ENCODE measurements around the gene SS18L1.
A peak's percentile ranks its signal among the peaks of the same experiment; 100 is the strongest.
"Not testable (repeated sequence)": the region's sequence is repeated elsewhere in the genome, so short reads cannot be mapped to it uniquely, and the experiment has no call there.

Gene SS18L1, protein sequence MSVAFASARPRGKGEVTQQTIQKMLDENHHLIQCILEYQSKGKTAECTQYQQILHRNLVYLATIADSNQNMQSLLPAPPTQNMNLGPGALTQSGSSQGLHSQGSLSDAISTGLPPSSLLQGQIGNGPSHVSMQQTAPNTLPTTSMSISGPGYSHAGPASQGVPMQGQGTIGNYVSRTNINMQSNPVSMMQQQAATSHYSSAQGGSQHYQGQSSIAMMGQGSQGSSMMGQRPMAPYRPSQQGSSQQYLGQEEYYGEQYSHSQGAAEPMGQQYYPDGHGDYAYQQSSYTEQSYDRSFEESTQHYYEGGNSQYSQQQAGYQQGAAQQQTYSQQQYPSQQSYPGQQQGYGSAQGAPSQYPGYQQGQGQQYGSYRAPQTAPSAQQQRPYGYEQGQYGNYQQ

DNA sequence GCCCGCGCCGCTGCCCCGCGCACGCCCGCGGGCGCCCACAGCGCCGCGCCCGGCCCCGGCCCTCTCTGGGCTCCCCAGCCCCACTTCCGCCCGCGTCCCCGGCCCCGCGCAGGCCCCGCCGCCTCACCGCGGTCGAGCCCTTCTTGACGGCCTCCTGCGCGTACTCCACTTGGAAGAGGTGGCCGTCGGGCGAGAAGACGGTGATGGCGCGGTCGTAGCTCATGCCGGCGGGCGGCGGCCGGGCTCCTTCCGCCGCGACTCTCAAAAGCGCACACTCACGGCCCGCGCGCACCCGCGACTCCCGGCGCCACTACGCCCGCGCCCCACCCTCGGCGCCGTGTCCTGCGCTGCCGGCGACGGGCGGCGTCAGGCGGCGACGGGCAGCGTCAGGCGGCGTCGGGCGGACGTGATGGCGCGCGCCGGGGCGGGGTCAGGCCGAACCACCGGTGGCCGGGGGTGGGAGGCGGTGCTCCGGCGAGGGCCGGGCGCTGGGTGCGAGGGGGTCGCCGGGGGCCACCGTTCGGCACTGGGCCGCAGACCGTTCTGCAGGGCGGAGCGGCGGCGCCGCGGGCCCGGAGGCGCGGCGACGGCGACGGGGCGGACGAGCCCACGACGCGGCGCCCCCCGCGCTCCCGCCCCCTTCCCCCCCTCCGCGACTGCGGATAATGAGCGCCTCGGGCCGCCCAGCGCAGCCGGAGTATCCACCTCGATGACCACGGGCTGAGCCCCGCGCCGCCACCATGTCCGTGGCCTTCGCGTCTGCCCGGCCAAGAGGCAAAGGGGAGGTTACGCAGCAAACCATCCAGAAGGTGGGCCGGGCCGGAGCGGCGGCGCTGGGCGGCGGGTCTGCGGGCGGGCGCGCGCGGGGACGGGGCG, at the start of gene SS18L1, which contains the start of gene PSMA7:
Gene SS18L1, plus strand, starts transcription at position 689 of the 876 bp plus-strand sequence. Its CDS starts 52 bp downstream, at position 741.
Gene PSMA7, minus strand, starts transcription at position 314 of the 876 bp plus-strand sequence. Its CDS starts 91 bp downstream, at position 223.
- peak; percentile 88 for DNase-seq

DNA sequence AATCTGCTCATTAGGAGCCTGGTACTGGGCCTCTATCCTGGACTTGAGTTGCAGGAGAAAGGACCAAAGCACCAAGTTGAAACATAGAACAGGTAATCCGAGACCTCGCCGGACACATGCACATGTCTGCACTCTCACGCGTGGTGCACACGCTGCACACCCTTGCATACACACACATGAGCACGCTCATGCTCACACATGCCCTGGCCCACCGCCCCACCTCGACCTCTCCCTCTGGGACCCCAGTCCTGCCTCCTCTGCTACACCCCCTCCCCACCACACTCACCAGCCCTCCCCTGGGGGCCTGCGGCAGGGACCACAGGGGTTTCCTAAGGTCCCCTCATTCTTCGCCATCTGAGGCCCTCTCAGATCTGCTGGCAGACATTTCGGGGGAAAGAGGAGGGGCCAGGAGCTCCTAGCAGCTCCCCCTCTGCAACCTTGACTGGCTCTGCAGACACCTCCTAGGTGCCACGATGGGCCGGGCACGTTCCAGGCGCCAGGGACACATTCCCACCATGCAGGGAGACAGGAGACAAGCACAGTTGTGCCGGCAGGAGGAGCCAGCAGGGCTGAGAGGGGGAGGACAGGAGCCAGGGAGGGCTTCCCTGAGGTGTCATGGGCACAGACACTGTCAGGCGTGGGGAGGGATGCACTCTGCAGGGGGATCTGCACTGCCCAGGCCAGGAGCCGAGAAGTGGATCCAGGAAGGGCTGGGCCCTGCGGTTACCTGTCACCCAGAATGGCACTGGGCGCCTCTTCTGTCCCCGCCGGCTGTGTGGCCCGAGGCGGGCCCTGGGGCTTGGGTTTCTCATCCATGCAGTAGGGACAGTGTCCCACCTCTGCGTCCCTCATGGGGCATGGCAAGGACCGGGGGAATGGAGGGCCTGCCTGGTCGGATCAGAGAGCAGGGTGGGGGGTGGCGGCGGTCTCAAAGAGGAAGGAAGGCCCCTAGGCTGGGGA, 46.9 kb upstream of the SS18L1 start:
- no peak for DNase-seq

DNA sequence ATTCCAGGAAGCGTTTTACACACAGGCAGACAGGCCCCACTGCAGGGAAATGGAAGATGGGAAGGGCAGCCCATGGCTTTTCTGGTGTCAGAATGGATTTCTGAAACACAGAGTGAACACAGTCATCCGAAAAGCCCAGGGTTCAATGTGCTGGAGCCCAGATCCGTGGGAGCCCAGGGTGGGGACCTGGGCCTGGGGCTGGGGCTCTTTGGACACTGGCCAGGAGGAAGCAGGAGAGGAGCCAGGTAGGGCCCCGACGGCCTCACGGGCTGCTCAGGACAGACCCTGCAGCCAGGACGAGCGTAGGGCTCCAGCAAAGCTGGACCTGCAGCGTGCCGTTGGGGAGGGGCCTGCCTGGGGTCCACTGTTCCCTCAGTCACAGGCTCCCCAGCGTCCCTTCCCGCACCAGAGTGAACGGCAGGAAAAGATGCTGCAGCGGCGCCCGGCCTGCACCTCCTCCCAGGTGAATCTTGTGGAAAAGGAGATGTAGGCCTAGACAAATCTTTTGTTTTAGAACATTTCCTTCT, 45.6 kb upstream of the SS18L1 start:
- no peak for DNase-seq

DNA sequence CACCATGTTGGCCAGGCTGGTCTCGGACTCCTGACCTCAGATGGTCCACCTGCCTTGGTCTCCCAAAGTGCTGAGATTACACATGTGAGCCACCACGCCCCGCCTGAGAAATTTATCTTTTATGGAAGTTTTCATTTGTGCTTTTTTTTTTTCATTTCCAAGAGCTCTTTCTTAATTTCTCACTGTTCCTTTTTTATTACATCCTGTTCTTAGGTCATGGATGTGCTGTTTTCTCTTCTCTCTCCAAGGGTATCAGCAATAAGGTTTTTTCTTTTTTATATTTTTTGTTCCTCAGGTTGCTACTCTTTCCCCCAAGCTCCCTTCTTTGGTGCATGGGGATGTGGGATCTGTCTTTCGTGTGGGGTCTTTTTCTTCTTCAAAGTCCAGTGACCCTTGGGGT, 42.5 kb upstream of the SS18L1 start:
- no peak for DNase-seq

DNA sequence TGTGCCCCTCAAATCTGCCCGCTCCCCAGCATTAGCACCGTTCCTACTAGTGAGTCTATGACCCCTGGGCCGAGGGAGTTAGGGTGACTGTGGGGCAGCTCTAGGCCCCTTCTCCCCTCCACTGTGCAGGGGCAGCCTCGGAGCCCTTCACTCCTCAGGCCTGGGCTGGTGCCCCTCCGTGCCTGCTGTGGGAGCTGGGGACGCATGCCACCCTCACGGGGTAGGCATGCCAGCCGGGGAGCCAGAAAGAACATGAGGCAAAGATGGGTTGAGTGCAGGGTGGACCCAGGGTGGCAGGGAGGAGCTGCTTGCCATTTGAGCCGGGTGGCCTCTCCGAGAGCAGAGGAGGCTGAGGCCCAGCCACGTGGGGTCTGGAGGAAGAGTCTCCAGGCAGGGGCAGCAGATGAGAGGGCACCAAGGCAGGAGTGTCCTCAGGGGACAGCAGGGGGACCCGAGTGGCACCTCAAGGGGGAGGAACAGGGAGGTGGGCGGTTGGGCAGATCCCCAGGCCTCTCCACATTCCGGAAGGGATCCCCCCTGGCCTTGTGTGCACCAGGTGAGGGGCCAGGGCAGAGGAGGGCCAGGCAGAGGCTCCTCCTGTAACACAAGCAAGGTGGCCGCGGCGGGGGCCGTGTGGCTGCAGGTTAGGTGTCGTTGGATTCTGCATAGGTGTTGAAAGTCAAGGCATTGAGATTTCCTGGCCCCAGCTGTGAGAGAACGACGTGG, 39.9 kb upstream of the SS18L1 start:
- no peak for DNase-seq

DNA sequence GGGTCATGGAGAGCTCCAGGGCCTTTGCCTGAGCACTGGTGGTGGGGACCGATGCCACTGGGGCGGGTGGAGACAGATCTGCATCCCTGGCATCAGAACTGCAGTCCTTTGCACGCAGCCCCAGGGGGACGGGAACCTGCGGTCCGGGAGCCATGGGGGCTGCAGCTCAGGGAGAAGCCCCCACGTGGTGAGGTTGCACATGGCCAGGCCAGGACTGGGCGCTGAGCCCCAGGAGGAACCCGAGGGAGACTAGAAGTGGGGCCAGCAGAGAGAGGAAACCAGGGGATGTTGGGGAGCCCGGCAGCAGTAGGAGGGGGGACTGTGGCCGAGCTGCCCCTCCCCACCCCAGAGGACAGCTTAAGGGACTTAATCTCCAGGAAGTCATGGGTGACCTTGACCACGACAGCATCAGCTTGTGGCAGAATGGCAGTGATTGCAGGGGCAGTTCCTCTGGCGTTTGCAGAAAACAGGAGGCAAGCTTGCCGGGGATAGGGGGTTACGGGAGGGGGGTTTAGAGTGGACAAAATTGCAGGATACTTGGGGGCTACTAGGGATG, 39.3 kb upstream of the SS18L1 start:
- no peak for DNase-seq

DNA sequence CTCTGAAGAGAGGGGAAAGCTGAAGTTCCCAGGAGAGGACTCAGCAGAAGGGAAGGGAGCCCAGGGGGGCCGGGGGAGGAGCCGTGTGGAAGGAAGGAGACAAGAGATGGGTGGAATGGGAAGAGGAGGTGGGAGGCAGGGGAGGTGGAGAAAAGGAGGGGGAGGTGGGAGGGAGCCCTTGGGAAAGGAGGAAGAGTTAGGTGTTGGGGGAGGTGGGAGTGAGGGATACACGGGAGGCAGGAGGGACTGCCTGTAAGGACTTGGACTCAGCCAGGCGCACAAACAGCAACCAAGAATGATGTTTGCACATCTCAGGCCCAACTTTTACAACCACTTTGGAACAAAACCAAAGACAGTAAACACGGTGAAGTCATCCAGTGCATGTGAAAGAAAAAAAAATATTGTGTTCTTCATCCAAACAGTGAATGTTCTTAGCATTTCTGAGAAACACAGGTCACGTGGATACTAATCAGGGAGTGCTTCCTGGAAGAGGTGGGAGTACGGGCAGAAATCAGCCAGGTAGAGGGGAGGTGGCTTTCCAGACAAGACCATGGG, 38.7 kb upstream of the SS18L1 start:
- no peak for DNase-seq

DNA sequence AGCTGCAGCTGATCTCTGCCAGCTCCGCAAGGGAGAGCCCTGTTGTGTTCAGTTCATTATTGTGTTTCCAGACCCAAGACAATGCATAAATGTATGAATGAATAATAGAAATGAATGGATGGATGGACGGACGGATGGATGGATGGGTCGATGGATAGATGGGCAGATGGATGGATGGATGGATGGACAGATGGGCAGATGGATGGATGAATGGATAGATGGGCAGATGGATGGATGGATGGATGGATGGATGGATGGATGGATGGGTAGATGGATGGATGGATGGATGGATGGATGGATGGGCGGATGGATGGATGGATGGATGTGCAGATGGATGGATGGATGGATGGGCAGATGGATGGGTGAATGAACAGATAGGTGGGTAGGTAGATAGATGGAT, 38.0 kb upstream of the SS18L1 start:
- no peak for DNase-seq

DNA sequence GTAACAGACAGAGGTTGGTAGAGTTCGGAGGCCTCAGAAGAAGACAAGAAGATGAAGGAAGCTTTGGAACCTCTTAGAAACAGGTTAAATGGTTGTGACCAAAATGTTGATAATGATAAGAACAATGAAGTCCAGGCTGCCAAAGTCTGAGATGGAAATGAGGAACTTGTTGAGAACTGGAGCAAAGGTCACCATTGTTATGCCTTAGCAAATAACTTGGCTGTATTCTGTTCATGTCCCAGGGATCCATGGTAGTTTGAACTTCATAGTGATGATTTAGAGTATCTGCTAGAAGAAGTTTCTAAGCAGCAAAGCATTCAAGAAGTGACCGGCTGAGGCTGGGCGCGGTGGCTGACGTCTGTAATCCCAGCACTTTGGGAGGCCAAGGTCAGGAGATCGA, 32.4 kb upstream of the SS18L1 start:
- DNase-seq = no peak

DNA sequence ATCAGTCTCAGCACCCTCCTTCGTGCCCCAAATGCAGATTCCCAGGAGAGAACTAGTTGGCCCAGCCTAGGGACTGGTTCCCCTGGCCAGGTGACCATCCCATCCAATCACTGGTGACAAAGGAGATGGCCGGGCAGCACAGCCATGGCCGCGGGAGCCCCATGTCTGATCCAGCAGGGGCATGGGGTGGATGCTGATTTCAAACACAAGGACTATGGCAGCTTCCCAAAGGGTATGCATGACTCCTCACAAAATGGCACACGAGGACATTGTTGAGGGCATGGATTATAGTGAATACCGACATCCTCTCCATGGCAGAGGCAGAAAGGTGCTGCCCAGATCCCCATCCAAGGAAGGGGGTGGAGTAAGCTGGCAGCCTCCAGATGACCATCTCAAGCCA, 31.2 kb upstream of the SS18L1 start:
- no peak for DNase-seq

DNA sequence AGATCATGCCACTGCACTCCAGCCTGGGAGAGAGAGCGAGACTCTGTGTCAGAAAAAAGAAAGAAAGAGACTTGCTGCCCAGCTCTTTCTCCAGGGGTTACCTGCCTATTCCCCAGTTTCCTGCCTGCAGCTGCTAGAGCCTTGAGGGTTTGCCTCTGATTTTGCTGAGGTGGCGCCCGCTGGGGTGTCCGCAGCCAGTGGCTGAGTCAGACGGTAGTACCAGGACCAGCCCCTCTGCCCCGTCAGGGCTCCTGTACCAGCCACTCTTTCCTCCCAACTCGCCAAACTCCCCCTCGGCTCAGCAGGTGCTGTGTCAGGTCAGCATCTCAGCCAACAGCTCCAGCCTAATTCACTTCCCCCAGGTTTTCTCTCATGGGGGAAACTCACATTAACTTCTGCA, 28.7 kb upstream of the SS18L1 start:
- DNase-seq = no peak

DNA sequence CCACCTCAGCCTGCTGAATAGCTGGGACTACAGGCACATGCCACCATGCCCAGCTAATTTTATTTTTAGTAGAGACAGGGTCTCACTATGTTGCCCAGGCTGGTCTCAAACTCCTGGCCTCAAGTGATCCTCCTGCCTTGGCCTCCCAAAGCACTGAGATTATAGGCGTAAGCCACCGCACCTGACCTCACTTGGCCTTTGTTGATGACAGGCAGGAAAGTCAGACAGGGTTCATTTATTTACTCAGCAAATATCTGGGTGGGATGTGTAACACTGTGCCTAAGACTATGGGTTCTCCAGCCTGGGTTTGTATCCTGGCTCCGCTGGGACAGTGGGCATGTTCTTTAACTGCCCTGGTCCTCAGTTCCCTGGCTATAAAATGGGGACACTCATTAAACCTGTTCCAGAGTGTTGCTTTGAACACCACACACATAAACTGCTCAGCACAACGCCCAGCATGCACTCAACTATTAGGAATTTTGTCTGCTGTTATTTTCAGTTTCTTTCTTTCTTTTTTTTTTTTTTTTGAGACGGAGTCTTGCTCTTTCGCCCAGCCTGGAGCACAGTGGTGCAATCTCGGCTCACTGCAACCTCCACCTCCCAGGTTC, 27.7 kb upstream of the SS18L1 start:
- DNase-seq = not testable (repeated sequence)

DNA sequence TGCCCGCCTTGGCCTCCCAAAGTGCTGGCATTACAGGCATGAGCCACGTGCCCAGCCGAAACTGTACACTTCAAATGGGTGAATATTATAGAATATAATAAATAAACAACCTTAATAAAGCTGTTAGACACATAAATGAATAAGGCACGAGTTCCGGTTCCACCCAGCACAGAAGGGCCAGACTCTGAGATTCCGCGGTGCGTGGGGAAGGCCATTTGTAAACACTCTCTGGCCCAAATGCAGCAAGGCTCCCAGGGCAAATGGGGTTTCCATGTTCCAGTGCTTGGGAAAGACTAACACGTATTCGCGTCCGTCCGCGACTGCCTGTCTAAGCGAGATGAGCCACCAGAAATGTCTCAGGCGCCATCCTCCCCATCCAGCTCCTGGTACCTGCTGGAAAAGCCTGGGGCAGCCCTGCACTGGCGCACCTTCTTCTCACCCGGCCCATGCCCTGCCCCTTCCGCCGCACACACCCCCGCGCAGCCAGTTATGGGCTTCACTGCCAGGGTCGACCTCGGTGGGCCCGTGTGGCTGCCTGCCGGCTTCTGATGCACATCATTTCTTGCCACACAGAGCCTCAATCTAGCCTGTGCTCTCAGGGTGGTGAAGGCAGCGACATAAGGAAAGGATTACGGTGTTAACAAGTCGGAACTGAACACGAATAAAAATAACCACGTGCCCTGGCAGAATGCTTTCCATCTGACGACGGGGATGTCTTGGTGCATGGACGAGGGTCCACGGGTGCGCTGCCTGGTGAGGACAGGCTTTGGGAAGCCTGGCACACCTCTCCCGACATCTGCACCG, 26.8 kb upstream of the SS18L1 start:
- no peak for DNase-seq

DNA sequence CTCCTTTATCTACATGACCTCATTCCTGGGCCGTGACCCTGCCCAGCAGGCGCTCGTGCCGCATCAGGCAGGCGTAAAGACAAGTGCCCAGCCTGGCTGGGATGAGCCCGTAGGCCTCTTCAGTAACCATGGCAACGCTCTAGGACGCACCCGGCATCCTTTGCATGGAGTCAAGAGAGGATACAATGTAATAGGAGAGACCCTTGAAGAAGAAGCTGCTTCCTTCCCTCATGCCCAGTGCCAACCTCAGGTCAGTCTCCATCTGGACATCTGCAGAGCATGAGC, 26.3 kb upstream of the SS18L1 start:
- DNase-seq = no peak

DNA sequence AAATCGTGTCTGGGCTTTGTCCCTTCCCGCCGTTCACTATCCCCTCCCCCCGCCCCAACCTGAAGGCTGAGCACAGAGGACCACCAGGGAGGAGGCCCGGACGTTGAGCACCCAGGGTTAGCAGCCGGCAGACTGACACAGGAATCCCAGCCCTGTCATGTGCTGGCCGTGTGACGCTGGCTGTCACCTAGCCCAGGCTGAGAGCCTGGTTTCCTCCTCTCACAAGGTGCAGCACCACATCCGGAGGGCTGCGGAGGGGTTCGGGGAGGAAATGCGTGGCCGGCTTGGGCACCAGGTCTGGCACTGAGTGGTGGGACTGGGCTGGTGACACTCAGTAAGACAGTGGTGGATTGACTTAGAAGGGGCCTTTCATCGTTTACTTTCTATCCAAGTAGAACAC, 25.9 kb upstream of the SS18L1 start:
- peak; percentile 63 for DNase-seq

DNA sequence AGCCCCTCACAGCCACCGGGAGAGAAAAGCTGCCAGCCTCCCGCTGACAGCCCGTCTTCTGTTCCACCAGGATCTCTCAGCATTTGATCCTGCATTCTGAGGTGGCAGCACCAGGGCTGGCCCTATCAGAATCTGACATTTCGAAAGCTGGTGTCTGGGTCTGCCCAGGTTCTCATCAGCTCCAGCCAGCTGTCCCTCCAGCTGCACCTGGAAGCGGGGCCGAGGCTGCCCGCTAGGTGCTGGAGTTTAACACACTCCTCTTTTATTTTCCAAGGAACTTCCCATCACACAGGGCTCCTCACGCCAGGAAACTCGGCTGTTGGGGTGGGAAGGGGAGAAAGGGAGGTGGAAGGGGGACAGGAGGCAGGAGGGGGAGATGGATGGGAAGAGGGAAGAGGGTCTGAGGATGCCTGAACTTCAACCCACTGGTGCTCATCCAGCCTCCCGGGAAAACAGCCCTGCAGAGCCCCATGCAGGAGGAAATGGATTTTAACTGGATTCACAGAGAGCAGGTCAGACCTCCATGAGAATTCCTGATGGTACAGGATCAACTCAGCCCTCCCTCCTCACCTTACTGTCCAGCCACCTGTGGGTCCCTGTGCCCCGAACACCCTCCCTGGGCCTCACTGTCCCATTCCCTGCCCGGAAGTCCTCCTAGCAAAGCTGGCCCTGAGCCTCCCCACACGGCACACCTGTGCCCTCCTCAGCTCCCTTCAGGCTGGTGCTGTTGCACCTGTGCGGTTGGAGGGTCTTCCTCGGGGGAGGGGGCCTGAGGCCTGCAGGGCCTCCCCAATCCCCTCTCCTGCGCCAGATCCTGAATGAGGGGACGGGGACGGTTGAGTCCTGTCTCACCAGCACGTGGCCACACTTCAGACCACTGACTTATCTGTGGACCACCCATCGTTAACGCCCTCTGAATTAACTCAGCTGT, 25.2 kb upstream of the SS18L1 start:
- DNase-seq = no peak

DNA sequence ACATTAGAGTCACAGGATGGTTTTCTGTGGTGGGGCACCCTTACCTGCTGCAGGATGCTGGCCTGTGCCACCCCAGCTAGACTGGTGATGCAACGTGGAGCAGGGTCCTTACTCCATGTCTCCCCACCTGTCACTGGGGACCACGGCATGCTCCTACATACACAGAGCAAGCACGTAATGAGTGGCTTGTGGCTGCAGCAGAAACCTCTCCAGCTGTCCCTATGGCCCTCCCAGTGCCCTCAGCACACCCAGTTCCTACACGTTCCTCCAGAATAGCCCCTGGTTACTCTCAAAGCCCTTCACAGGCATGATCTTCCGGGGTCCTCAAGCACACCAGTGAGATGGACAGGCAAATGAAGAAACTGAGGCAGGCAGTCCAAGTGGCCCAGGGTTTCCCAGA, 24.5 kb upstream of the SS18L1 start:
- no peak for DNase-seq

DNA sequence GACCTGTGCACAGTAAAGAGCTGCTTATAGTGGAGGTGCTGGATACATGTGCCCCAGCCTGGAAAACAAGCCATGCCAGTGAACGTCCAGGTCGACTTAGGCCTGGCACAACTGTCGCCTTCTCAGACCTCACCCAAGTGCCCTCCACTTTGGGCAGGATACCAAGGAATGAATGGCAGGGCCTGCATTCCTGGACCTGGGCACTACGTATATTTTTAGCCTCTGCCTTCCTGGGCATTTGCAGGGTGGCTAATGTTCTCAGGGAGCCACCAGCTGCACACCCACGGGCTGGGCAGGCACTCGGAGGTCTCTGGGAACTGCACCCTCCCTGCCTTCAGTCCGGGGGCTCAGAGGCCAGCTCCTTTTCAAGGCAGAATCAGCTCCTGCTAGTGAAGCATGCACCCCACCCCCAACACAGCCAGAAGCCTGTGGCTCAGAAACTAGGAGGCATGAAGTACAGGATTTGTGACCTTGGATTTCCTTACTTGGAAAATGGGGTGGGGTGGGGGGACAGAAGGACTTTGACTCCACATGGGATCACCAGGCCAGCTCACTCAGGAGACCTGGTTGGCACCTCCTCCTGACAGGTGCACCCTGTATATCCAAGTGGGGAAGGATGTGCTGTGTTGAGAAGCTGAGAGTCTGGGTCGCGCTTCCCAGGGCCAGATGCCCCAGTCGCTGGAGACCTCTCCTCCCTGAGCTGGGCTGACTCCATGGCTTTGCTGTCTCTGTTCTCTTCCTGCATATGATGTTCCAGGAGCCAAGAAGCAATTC, 23.8 kb upstream of the SS18L1 start:
- no peak for DNase-seq
